ENCODE results near the gene GCFC2.

GRCh38 chr2:75698918-75699317, 11.8 kb downstream of the GCFC2 start:
- no peak for TF ChIP-seq CTCF (IDR thresholded peaks at IDR 0.05; ENCODE audit: poor library complexity)
- TF ChIP-seq EZH2 (IDR thresholded peaks at IDR 0.05; ENCODE audit: borderline replicate concordance) = no peak
- TF ChIP-seq EZH2phosphoT487 (IDR thresholded peaks at IDR 0.05; ENCODE audit: low read depth, severe bottlenecking, unreplicated experiment) = no peak
